Nucleus accumbens (tissue), 56 donors: Measurements from ENCODE around the gene RGS4.

Source experiments
- DNase-seq, 56 donors: peaks; one replicate each; lab custom pipeline; 2025; lab: John Stamatoyannopoulos, UW

Gene RGS4

GRCh38 chr1:163094182-163094581, 25.0 kb downstream of the RGS4 start:
- no peak for DNase-seq

GRCh38 chr1:163094589-163094988, 25.4 kb downstream of the RGS4 start:
- DNase-seq, result no peak

- DNase-seq, result no peak
Observed at GRCh38 chr1:163095213-163095612, 26.1 kb downstream of the RGS4 start.

GRCh38 chr1:163102590-163102989, 33.4 kb downstream of the RGS4 start:
- DNase-seq, result no peak

- no peak for DNase-seq
Observed at GRCh38 chr1:163104385-163105099, 35.4 kb downstream of the RGS4 start.

- no peak for DNase-seq
Observed at GRCh38 chr1:163106364-163106987, 37.3 kb downstream of the RGS4 start.

GRCh38 chr1:163107655-163108054, 38.5 kb downstream of the RGS4 start:
- DNase-seq, result no peak

GRCh38 chr1:163115887-163116286, 46.7 kb downstream of the RGS4 start:
- DNase-seq, result no peak

GRCh38 chr1:163119707-163120106, 50.5 kb downstream of the RGS4 start:
- no peak for DNase-seq

GRCh38 chr1:163120372-163120771, 51.2 kb downstream of the RGS4 start:
- DNase-seq, result no peak

GRCh38 chr1:163124812-163125211, 55.7 kb downstream of the RGS4 start:
- DNase-seq, result no peak
